ENCODE results near the gene INMT. TPM values are rescaled to one million over a fixed set of nuclear protein-coding genes. Genes with fewer than 3 reads are reported as not detected.
A peak's percentile ranks its signal among the peaks of the same experiment; 100 is the strongest.

Gene INMT
- total and polyA plus RNA-seq, 2 experiments from 2014 or later: 0.98 to 4.9 TPM

DNA sequence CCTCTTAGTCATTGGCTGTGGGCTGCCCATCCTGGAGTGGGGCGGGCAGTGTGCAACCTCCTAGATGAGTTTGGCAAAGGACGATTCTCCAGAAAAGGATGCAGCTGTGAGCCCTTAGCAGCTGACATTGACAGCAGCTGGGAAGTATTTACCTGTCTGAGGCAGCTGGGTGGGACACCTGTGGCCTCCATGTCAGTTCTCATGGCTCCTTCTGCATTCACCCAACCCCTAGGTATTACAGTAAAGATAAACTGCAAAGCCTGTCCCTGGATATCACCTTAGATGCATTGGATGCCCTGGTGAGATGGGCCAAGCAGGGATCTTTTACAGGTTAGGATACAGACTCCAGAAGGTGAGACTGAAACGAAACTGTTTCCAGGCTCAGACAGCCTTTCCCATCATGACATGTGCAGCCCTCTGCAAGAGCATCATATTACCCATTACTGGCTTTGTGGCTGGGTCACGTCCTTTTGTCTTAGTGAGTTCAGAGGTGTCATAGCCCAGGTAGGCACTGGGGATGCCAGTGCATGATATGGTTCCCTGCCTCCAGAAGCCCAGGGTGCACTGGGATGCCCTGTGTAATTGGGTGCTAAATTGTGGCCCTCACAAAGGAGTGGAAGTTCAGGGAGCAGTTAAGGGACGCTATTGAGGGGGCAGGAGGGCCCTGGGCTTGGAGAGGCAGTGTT, 48.2 kb downstream of the INMT start:
- Histone ChIP-seq H3K9me3 (ENCODE audit: low read depth) (no peaks in the 10 kb centered on the region), H3K27ac (no peak overlapping the region), H3K4me1 (ENCODE audit: low read depth) (peaks cover 14% of the 10 kb centered on the region), H3K27me3 (no peaks in the 10 kb centered on the region), H3K36me3 (no peaks in the 10 kb centered on the region), H3K4me3 (no peak overlapping the region)
- DNase-seq (ENCODE audit: low read depth in 1 of 2, low spot score in 1 of 2): no peak
- no peak for TF ChIP-seq CTCF (IDR thresholded peaks at IDR 0.05; ENCODE audit: low read depth, low read length)

GRCh38 chr7:30800785-30801252, 48.9 kb downstream of the INMT start:
- no peaks in the 10 kb centered on the region for H3K27me3 ChIP-seq
- H3K4me3 ChIP-seq: no peak overlapping the region
- H3K4me1 ChIP-seq (ENCODE audit: low read depth): peaks cover 14% of the 10 kb centered on the region
- H3K36me3 ChIP-seq: no peaks in the 10 kb centered on the region
- DNase-seq (ENCODE audit: low read depth in 1 of 2, low spot score in 1 of 2): peak; percentile 77 to 88
- peak; percentile 70 for TF ChIP-seq CTCF (IDR thresholded peaks at IDR 0.05; ENCODE audit: low read depth, low read length)
- H3K27ac ChIP-seq: no peak overlapping the region
- H3K9me3 ChIP-seq (ENCODE audit: low read depth): no peaks in the 10 kb centered on the region

DNA sequence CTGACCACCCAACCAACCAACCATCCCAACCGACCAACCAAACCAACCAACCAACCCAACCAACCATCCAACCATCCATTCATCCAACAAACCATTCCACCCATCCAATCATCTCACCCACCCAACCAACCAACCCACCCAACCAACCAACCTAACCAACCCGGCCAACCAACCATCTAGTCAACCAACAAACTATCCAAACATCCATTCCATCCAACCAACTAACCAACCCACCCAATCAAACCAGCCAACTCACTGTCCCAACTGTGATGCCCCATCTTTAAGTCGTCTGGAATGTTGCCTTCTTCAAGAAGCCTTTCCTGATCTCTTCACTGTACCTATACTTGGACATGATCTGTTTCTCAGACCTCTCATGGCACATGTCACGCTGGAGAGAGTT, 50.9 kb downstream of the INMT start:
- H3K27me3 ChIP-seq: no peaks in the 10 kb centered on the region
- TF ChIP-seq CTCF (IDR thresholded peaks at IDR 0.05; ENCODE audit: low read depth, low read length): no peak

DNA sequence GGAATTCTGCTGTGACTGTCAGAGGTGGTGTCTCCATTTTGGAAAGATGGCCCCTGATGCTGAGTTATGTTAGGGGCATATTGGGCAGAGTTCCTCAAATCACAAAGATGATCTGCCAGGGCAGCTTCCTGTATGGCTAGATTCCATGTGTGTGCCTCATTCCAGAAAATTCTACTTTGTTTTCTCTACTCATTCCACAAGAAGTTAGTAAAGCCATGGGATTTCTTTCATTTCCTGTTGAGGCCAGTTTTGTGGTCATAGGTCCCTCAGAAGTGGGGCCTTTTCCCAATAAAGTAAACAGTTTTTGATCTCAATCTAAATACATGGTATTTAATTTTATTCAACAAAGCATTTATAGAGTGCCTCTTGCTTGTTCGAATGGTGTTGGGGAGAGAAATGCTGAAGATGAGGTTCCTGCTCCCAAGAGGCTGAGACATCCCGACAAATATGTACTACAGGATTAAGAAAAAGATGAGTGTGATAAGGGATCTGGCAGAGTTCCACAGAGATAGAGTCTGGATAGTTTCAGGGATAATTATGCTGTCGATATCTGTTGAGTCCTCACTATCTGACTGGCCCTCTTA, 52.2 kb downstream of the INMT start:
- DNase-seq (ENCODE audit: low read depth in 1 of 2, low spot score in 1 of 2): peak in 1 of 2 donors; percentile 68
- no peaks in the 10 kb centered on the region for H3K9me3 ChIP-seq (ENCODE audit: low read depth)
- no peak for TF ChIP-seq CTCF (IDR thresholded peaks at IDR 0.05; ENCODE audit: low read depth, low read length)
- no peaks in the 10 kb centered on the region for H3K36me3 ChIP-seq
- no peaks in the 10 kb centered on the region for H3K27me3 ChIP-seq
- H3K27ac ChIP-seq: no peak overlapping the region
- H3K4me3 ChIP-seq: no peak overlapping the region
- peaks cover 11% of the 10 kb centered on the region for H3K4me1 ChIP-seq (ENCODE audit: low read depth)

More for the DNA sequence above, 50.9 kb downstream of the INMT start:
- Histone ChIP-seq H3K27ac (no peak overlapping the region), H3K36me3 (no peaks in the 10 kb centered on the region), H3K4me3 (no peak overlapping the region), H3K4me1 (ENCODE audit: low read depth) (peaks cover 11% of the 10 kb centered on the region), H3K9me3 (ENCODE audit: low read depth) (no peaks in the 10 kb centered on the region)
- DNase-seq (ENCODE audit: low read depth in 1 of 2, low spot score in 1 of 2): no peak

GRCh38 chr7:30805081-30805691, 53.3 kb downstream of the INMT start:
- peaks cover 11% of the 10 kb centered on the region for H3K4me1 ChIP-seq (ENCODE audit: low read depth)
- H3K9me3 ChIP-seq (ENCODE audit: low read depth): no peaks in the 10 kb centered on the region
- no peak for TF ChIP-seq CTCF (IDR thresholded peaks at IDR 0.05; ENCODE audit: low read depth, low read length)
- H3K27ac ChIP-seq: no peak overlapping the region
- no peak for DNase-seq (ENCODE audit: low read depth in 1 of 2, low spot score in 1 of 2)
- H3K27me3 ChIP-seq: no peaks in the 10 kb centered on the region
- no peak overlapping the region for H3K4me3 ChIP-seq
- no peaks in the 10 kb centered on the region for H3K36me3 ChIP-seq

Measured in cardiac muscle cell (in vitro differentiated cells and primary cell).